Suprapubic skin (tissue), 4 donors: ENCODE data around the gene GINS1.

ENCODE experiments used
- EP300 ChIP-seq: sonication (generic); formaldehyde crosslinking; IDR thresholded peaks from one replicate; pipeline ENCODE4 v1.6.1; 2017; ENCODE audit warnings: antibody characterized with exemption
- POLR2A ChIP-seq, 2 donors: fragments of 450-650 bp; IDR thresholded peaks; one replicate each; pipeline ENCODE4 v1.6.1; 2017; ENCODE audit warnings: antibody characterized with exemption in 2 of 2, mild to moderate bottlenecking in 2 of 2, moderate library complexity in 2 of 2
- POLR2AphosphoS5 ChIP-seq, 3 donors: sonication (generic); formaldehyde crosslinking; IDR thresholded peaks; one replicate each; pipeline ENCODE4 v1.6.1; 2017; ENCODE audit warnings: antibody characterized with exemption in 3 of 3
- TF ChIP-seq, protein P1 (sequence below), 2 donors: fragments of 200-600 bp in 1 of 2; fragments of 450-650 bp in 1 of 2; sonication (generic) in 1 of 2; IDR thresholded peaks; one replicate each; pipeline ENCODE4 v1.5.1; 2016 to 2019; ENCODE audit warnings: antibody characterized with exemption in 2 of 2, mild to moderate bottlenecking in 1 of 2, moderate library complexity in 1 of 2

DNA sequence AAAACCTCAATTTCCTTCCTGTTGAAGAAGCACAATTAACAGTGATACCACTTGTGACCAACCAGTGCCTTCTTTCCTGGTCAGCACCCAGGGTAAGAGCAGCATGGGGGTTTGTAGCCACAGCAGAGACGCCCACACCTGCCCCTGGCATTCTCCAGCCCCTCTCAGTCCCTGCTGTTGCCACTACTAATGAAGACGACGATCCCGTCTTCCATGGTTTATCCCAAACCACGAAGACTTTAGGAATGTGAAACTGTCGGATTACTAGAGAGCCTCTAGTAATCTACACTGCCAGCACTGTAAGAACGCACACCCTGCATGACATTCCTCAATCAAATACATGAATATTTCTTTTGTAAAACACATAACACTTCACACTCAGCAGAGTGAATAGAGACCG lies 60.0 kb downstream of the GINS1 start:
- TF ChIP-seq, protein P1, sequence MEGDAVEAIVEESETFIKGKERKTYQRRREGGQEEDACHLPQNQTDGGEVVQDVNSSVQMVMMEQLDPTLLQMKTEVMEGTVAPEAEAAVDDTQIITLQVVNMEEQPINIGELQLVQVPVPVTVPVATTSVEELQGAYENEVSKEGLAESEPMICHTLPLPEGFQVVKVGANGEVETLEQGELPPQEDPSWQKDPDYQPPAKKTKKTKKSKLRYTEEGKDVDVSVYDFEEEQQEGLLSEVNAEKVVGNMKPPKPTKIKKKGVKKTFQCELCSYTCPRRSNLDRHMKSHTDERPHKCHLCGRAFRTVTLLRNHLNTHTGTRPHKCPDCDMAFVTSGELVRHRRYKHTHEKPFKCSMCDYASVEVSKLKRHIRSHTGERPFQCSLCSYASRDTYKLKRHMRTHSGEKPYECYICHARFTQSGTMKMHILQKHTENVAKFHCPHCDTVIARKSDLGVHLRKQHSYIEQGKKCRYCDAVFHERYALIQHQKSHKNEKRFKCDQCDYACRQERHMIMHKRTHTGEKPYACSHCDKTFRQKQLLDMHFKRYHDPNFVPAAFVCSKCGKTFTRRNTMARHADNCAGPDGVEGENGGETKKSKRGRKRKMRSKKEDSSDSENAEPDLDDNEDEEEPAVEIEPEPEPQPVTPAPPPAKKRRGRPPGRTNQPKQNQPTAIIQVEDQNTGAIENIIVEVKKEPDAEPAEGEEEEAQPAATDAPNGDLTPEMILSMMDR (IDR thresholded peaks at IDR 0.05): no peak
- no peak for TF ChIP-seq POLR2AphosphoS5 (IDR thresholded peaks at IDR 0.05)
- no peak for TF ChIP-seq POLR2A (IDR thresholded peaks at IDR 0.05)
- TF ChIP-seq EP300: no peak
